Spleen (tissue), 7 donors: ENCODE data around the gene TMEM164.

Experiments used
- CTCF ChIP-seq, 11 experiments: fragments of 200-600 bp in 7 of 11; fragments of 450-650 bp in 4 of 11; sonication (generic) in 4 of 11; IDR thresholded peaks in 8 of 11; conservative IDR thresholded peaks in 3 of 11; 1 replicate in 7 of 11; 2 replicates in 4 of 11; pipeline versions ENCODE4 v1.4.0 to v1.8.0; 2016 to 2021; ENCODE audit warnings: antibody characterized with exemption in 11 of 11, inconsistent platforms in 4 of 11, mild to moderate bottlenecking in 1 of 11
- POLR2A ChIP-seq, 3 donors: fragments of 450-650 bp; IDR thresholded peaks; one replicate each; pipeline ENCODE4 v1.5.1; 2017; ENCODE audit warnings: antibody characterized with exemption in 3 of 3, mild to moderate bottlenecking in 1 of 3
- donor health status: DM: no; HTN: no; CAD: no; lungs with moderate emphysema.
- donor health status: DM: no; HTN: no; CAD: no.
- donor health status: DM: no; HTN: no; CAD: no.

GRCh38 chrX:110155759-110156158, 152.8 kb downstream of the TMEM164 start:
- TF ChIP-seq CTCF (IDR thresholded peaks at IDR 0.05 in 8 of 11, conservative IDR thresholded peaks at IDR 0.05 in 3 of 11) (no peak), POLR2A (IDR thresholded peaks at IDR 0.05) (no peak)
